HG02798 (cell line): ENCODE measurements around the gene TBCD.

ENCODE experiments used
- ATAC-seq: cut with Tn5 transposase; IDR thresholded peaks from one replicate; pipeline ENCODE4 v1.9.1; 2021; ENCODE audit warnings: mild to moderate bottlenecking; ENCODE audit not compliant: unreplicated experiment, poor library complexity

TBCD gene

GRCh38 chr17:82805823-82806222, 54.0 kb downstream of the TBCD start:
- no peak for ATAC-seq

- ATAC-seq, result no peak
Measured at GRCh38 chr17:82806645-82807044, 54.8 kb downstream of the TBCD start.

- no peak for ATAC-seq
Measured at GRCh38 chr17:82807101-82807500, 55.2 kb downstream of the TBCD start.

- no peak for ATAC-seq
Measured at GRCh38 chr17:82807562-82807961, 55.7 kb downstream of the TBCD start.

- ATAC-seq, result no peak
Measured at GRCh38 chr17:82808006-82808405, 56.1 kb downstream of the TBCD start.

- ATAC-seq, result no peak
Measured at GRCh38 chr17:82808921-82809905, 57.3 kb downstream of the TBCD start.

- ATAC-seq, result no peak
Measured at GRCh38 chr17:82810644-82811430, 59.0 kb downstream of the TBCD start.

- no peak for ATAC-seq
Measured at GRCh38 chr17:82812058-82812457, 60.2 kb downstream of the TBCD start.

GRCh38 chr17:82812601-82813000, 60.7 kb downstream of the TBCD start:
- ATAC-seq, result no peak

GRCh38 chr17:82813299-82814051, 61.6 kb downstream of the TBCD start:
- no peak for ATAC-seq

- no peak for ATAC-seq
Measured at GRCh38 chr17:82814834-82815233, 63.0 kb downstream of the TBCD start.

- ATAC-seq, result no peak
Measured at GRCh38 chr17:82815354-82815753, 63.5 kb downstream of the TBCD start.

- no peak for ATAC-seq
Measured at GRCh38 chr17:82815790-82816305, 64.0 kb downstream of the TBCD start.

- ATAC-seq, result no peak
Measured at GRCh38 chr17:82816358-82816757, 64.5 kb downstream of the TBCD start.

GRCh38 chr17:82817947-82818346, 66.1 kb downstream of the TBCD start:
- no peak for ATAC-seq

- no peak for ATAC-seq
Measured at GRCh38 chr17:82820278-82821251, 68.7 kb downstream of the TBCD start.

- no peak for ATAC-seq
Measured at GRCh38 chr17:82821554-82821953, 69.7 kb downstream of the TBCD start.

GRCh38 chr17:82822281-82822680, 70.4 kb downstream of the TBCD start:
- no peak for ATAC-seq

- no peak for ATAC-seq
Measured at GRCh38 chr17:82823004-82823403, 71.1 kb downstream of the TBCD start.
